ENCODE data around the gene PRSS38. TPM values are rescaled to one million over a fixed set of nuclear protein-coding genes. Genes with fewer than 3 reads are reported as not detected.
A peak's percentile ranks its signal among the peaks of the same experiment; 100 is the strongest.

The PRSS38 gene
- total and polyA plus RNA-seq, 2 donors (not counting 3 experiments of a cell fraction or from before 2014, with no cell fraction given), result not detected

DNA sequence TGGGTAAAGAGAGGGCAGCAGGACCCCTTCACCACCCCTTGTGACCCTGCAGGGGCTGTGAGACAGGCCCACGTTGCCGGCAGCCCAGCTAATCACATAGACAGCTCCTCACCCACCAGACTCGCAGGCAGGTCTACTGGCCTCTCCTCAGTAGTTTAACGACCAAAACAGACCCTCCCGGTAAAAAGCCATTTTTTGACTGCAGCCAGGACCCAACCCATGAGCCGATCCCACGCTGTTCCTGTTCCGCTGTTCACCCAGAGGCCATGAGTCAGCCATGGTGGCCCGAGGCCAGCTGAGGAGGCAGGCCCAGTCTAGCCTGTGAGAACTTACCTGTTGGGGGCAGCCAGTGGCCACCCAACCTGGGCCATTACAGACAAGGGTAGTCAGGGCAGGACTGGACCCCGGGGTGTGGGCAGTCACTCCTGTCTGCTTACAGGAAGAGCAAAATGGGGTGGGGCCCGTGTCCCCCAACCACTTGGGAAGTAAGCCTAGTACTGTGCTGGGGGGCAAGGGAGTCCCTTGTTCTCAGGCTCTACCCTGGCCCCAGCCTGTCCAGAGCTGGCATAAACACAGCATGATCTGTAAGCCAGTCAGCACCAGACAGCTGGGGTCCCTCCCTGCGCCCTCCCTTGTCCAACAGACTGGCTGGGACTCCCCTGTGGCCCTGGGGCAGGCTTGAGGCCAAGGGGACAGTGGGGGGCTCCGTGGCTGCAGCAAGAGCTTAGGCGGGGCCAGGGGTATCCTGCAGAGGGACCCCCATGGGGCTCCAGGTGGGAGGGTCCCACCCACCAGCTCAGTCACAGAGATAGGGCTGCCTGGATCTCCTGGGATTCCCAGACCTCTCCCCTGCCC, 70.4 kb downstream of the PRSS38 start:
- Histone ChIP-seq H4K20me1 (replicated peaks; ENCODE audit: control insufficient read depth, extremely low read depth, insufficient read depth, low read length) (no peaks in the 10 kb centered on the region), H3K4me2 (ENCODE audit: insufficient read depth, low read length) (no peak overlapping the region), H2AFZ (ENCODE audit: low read depth, low read length) (peak overlapping the region; percentile 47), H3K4me1 (ENCODE audit: control insufficient read depth, extremely low read depth, insufficient read depth, low read length) (no peaks in the 10 kb centered on the region), H3K27me3 (ENCODE audit: control insufficient read depth in 2 of 2, insufficient read depth in 2 of 2, low read length in 2 of 2) (no peaks in the 10 kb centered on the region), H3K4me3 (replicated peaks in 1 of 3; ENCODE audit: insufficient read depth in 1 of 3, low read depth in 1 of 3, low read length in 3 of 3) (no peak overlapping the region), H3K9ac (replicated peaks; ENCODE audit: extremely low read depth, insufficient read depth, low read length) (no peak overlapping the region), H3K79me2 (ENCODE audit: control insufficient read depth, insufficient read depth, low read length) (no peaks in the 10 kb centered on the region), H3K27ac (ENCODE audit: insufficient read depth, low read depth, low read length) (no peak overlapping the region), H3K9me3 (replicated peaks; ENCODE audit: control insufficient read depth, insufficient read depth, low read length) (no peaks in the 10 kb centered on the region), H3K36me3 (ENCODE audit: control insufficient read depth in 2 of 2, extremely low read depth in 1 of 2, insufficient read depth in 2 of 2, low read length in 2 of 2) (no peaks in the 10 kb centered on the region), H3K9me1 (replicated peaks; ENCODE audit: control insufficient read depth, extremely low read depth, insufficient read depth, low read length) (no peaks in the 10 kb centered on the region)
- no TSS peak for BruUV-seq (replicated peaks)
- intact Hi-C loops (cut with micrococcal nuclease) (loop anchor here (5.0 kb wide), 2 partner anchors 61 to 99 kb away; partner anchors contain the start of gene WNT9A), dilution Hi-C loops (cut with MboI; ENCODE audit: extremely low pct_ligation_motif_present, low sequenced_read_pairs) (no loop called here)
- TF ChIP-seq POLR2AphosphoS5 (IDR thresholded peaks at IDR 0.05; ENCODE audit: insufficient read depth, low read depth, low read length), result no peak
- no peak for TF ChIP-seq EZH2 (IDR thresholded peaks at IDR 0.05; ENCODE audit: borderline replicate concordance, low read depth, low read length, severe bottlenecking)
- TF ChIP-seq GATA2 (IDR thresholded peaks at IDR 0.05; ENCODE audit: insufficient read depth, insufficient read length, low read depth, low read length), result no peak
- TF ChIP-seq FOS (IDR thresholded peaks at IDR 0.05; ENCODE audit: borderline replicate concordance, insufficient read depth, low read length), result no peak
- TF ChIP-seq, protein P1, sequence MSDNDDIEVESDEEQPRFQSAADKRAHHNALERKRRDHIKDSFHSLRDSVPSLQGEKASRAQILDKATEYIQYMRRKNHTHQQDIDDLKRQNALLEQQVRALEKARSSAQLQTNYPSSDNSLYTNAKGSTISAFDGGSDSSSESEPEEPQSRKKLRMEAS (IDR thresholded peaks at IDR 0.05; ENCODE audit: insufficient read depth, insufficient read length), result no peak
- no peak for TF ChIP-seq POLR2A (IDR thresholded peaks at IDR 0.05; ENCODE audit: low read depth, low read length)
- TF ChIP-seq MYC (IDR thresholded peaks at IDR 0.05; ENCODE audit: low read depth, low read length), result no peak
- TF ChIP-seq, protein P2, sequence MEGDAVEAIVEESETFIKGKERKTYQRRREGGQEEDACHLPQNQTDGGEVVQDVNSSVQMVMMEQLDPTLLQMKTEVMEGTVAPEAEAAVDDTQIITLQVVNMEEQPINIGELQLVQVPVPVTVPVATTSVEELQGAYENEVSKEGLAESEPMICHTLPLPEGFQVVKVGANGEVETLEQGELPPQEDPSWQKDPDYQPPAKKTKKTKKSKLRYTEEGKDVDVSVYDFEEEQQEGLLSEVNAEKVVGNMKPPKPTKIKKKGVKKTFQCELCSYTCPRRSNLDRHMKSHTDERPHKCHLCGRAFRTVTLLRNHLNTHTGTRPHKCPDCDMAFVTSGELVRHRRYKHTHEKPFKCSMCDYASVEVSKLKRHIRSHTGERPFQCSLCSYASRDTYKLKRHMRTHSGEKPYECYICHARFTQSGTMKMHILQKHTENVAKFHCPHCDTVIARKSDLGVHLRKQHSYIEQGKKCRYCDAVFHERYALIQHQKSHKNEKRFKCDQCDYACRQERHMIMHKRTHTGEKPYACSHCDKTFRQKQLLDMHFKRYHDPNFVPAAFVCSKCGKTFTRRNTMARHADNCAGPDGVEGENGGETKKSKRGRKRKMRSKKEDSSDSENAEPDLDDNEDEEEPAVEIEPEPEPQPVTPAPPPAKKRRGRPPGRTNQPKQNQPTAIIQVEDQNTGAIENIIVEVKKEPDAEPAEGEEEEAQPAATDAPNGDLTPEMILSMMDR (IDR thresholded peaks at IDR 0.05; ENCODE audit: extremely low read depth in 1 of 2, insufficient read depth in 1 of 2, low read depth in 1 of 2, low read length in 2 of 2), result no peak
- no peak for DNase-seq (ENCODE audit: low read depth, low spot score)
- ChIA-PET POLR2A (no interaction called here), CTCF (interaction anchor here (0.6 kb wide), 1 partner anchor 947 kb away, joined by 4 read pairs; no protein-coding TSS in a partner anchor)
- peak; percentile 40 for FAIRE-seq
